SH-SY5Y (cell line): ENCODE data around the gene CAPS.
A peak's percentile ranks its signal among the peaks of the same experiment; 100 is the strongest.

Experiments used
- GATA2 ChIP-seq: IDR thresholded peaks from 2 replicates; pipeline ENCODE4 v1.6.1; 2011; ENCODE audit warnings: mild to moderate bottlenecking, low read depth, low read length
- GATA3 ChIP-seq: IDR thresholded peaks from 2 replicates; pipeline ENCODE4 v1.6.1; 2011; ENCODE audit warnings: low read depth, mild to moderate bottlenecking, low read length, moderate library complexity

CAPS gene

GRCh38 chr19:5890099-5890498 is 24.0 kb upstream of the CAPS start:
- TF ChIP-seq GATA2 (no peak), GATA3 (no peak)

- TF ChIP-seq GATA3 (no peak), GATA2 (no peak)
These were observed 22.5 kb upstream of the CAPS start for GRCh38 chr19:5891572-5891937.

- TF ChIP-seq GATA2 (no peak), GATA3 (no peak)
These were observed 21.9 kb upstream of the CAPS start for GRCh38 chr19:5891938-5892771.

GRCh38 chr19:5892772-5893275 is 21.2 kb upstream of the CAPS start:
- TF ChIP-seq GATA2: no peak
- no peak for TF ChIP-seq GATA3

GRCh38 chr19:5893296-5893903 is 20.7 kb upstream of the CAPS start:
- no peak for TF ChIP-seq GATA3
- no peak for TF ChIP-seq GATA2

- TF ChIP-seq GATA3: no peak
- TF ChIP-seq GATA2: peak; percentile 98
These were observed 19.9 kb upstream of the CAPS start for GRCh38 chr19:5893907-5894703.

GRCh38 chr19:5894704-5895349 is 19.2 kb upstream of the CAPS start:
- TF ChIP-seq GATA3: no peak

GRCh38 chr19:5895409-5895808 is 18.6 kb upstream of the CAPS start:
- TF ChIP-seq GATA3: no peak
- no peak for TF ChIP-seq GATA2

- TF ChIP-seq GATA3 (no peak), GATA2 (no peak)
These were observed 18.2 kb upstream of the CAPS start for GRCh38 chr19:5895890-5896289.

GRCh38 chr19:5896365-5897076 is 17.5 kb upstream of the CAPS start:
- TF ChIP-seq GATA2 (no peak), GATA3 (no peak)

GRCh38 chr19:5897189-5897969 is 16.7 kb upstream of the CAPS start:
- TF ChIP-seq GATA2: no peak

- TF ChIP-seq GATA3 (no peak), GATA2 (no peak)
These were observed 14.1 kb upstream of the CAPS start for GRCh38 chr19:5899728-5900526.

- TF ChIP-seq GATA3 (no peak), GATA2 (no peak)
These were observed 13.1 kb upstream of the CAPS start for GRCh38 chr19:5900976-5901375.
